Natural killer cell (primary cell): ENCODE measurements around the gene JUN. TPM values are rescaled to one million over a fixed set of nuclear protein-coding genes. Genes with fewer than 3 reads are reported as not detected.

ENCODE experiments used
- ATAC-seq, 3 donors: fragments of 150-1000 bp in 2 of 3; fragments of 200-7000 bp in 1 of 3; cut with Tn5 transposase; 1 replicate in 1 of 3; 2 replicates in 2 of 3; pipeline ENCODE4 v1.10.0; 2021; ENCODE audit warnings: mild to moderate bottlenecking in 2 of 3, moderate library complexity in 2 of 3
- DNase-seq, 2 donors: peaks; one replicate each; pipeline versions ENCODE4 v3.0.0 to v3.0.0-alpha.2; 2013 to 2021; ENCODE audit warnings: mixed read lengths in 1 of 2
- H3K27ac ChIP-seq: one replicate; pipeline ENCODE4 v1.5.1; 2013; ENCODE audit warnings: mild to moderate bottlenecking, low read length
- H3K27me3 ChIP-seq: one replicate; pipeline ENCODE4 v1.6.1; 2013; ENCODE audit warnings: low read length; ENCODE audit not compliant: control insufficient read depth, insufficient read depth
- H3K36me3 ChIP-seq: one replicate; pipeline ENCODE4 v1.6.1; 2013; ENCODE audit warnings: low read length; ENCODE audit not compliant: control insufficient read depth, insufficient read depth
- H3K4me1 ChIP-seq: one replicate; pipeline ENCODE4 v1.6.1; 2013; ENCODE audit warnings: low read length; ENCODE audit not compliant: control insufficient read depth, insufficient read depth
- H3K4me3 ChIP-seq: one replicate; pipeline ENCODE4 v1.5.1; 2013; ENCODE audit warnings: low read length
- H3K9me3 ChIP-seq: one replicate; pipeline ENCODE4 v1.6.1; 2013; ENCODE audit warnings: low read length; ENCODE audit not compliant: control insufficient read depth, insufficient read depth
- H3K27ac Mint-ChIP-seq, 2 donors: one replicate each; pipeline ENCODE4 v1.8.0; 2022; ENCODE audit warnings: mild to moderate bottlenecking in 2 of 2, mixed read lengths in 2 of 2, moderate library complexity in 1 of 2
- H3K27me3 Mint-ChIP-seq, 2 donors: one replicate each; pipeline ENCODE4 v1.8.0; 2022; ENCODE audit warnings: low read depth in 2 of 2, mixed read lengths in 2 of 2
- H3K36me3 Mint-ChIP-seq: one replicate; pipeline ENCODE4 v1.8.0; 2022; ENCODE audit warnings: mixed read lengths
- H3K4me1 Mint-ChIP-seq, 2 donors: one replicate each; pipeline ENCODE4 v1.8.0; 2022; ENCODE audit warnings: mixed read lengths in 2 of 2
- H3K4me3 Mint-ChIP-seq: one replicate; pipeline ENCODE4 v1.8.0; 2022; ENCODE audit warnings: mild to moderate bottlenecking, moderate library complexity, mixed read lengths
- H3K9me3 Mint-ChIP-seq, 2 donors: one replicate each; pipeline ENCODE4 v1.8.0; 2022; ENCODE audit warnings: mixed read lengths in 2 of 2
- CTCF ChIP-seq: fragments of 200-600 bp; IDR thresholded peaks from one replicate; pipeline ENCODE4 v1.8.0; 2022; ENCODE audit warnings: antibody characterized with exemption
- WGBS: methylation state at CpG from one replicate; pipeline ENCODE4 v1.1.7; 2013; ENCODE audit warnings: missing lambda C conversion rate; ENCODE audit not compliant: insufficient coverage; 5-methylcytosine and 5-hydroxymethylcytosine counted together
- intact Hi-C: fragments of 100-400 bp; cut with micrococcal nuclease; formaldehyde crosslinking; loops from one replicate; pipeline ENCODE4 v1.14.2; 2022
- total RNA-seq, 4 donors: library from RNA; stranded (reverse); fragments of 120-200 nt in 1 of 4; gene quantifications; one replicate each; pipeline versions ENCODE4 v1.2.3 to v1.2.4, GENCODE V29; 2013 to 2022

Gene JUN
- total RNA-seq, 3 donors from 2014 or later (not counting 1 experiment from before 2014, with no cell fraction given): 1,209 to 1,942 (median 1,808) TPM

GRCh38 chr1:58812926-58813325 is 29.1 kb upstream of the JUN start:
- H3K9me3 Mint-ChIP-seq: no peaks in the 10 kb centered on the region
- H3K27ac Mint-ChIP-seq: peak overlapping the region; percentile 65 to 76
- H3K4me3 Mint-ChIP-seq: peak overlapping the region; percentile 56
- Histone ChIP-seq H3K4me3 (no peak overlapping the region), H3K36me3 (no peaks in the 10 kb centered on the region), H3K27ac (peak overlapping the region; percentile 59), H3K27me3 (no peaks in the 10 kb centered on the region), H3K9me3 (no peaks in the 10 kb centered on the region), H3K4me1 (peaks cover 47% of the 10 kb centered on the region)
- H3K4me1 Mint-ChIP-seq: peaks cover 50 to 63% of the 10 kb centered on the region in 2 donors
- ATAC-seq: peak; percentile 61 to 77 (median 74)
- TF ChIP-seq CTCF: no peak
- no peaks in the 10 kb centered on the region for H3K27me3 Mint-ChIP-seq
- peak; percentile 34 to 88 for DNase-seq
- intact Hi-C loops: loop anchor here (1.0 to 10.0 kb wide), 4 partner anchors 29 to 482 kb away; partner anchors contain the start of genes FGGY and JUN
- H3K36me3 Mint-ChIP-seq: no peaks in the 10 kb centered on the region
- WGBS: 29% methylated on average over 3 of the region's 4 CpGs

GRCh38 chr1:58812468-58812867 is 28.6 kb upstream of the JUN start:
- peak overlapping the region; percentile 56 for H3K4me3 Mint-ChIP-seq

DNA sequence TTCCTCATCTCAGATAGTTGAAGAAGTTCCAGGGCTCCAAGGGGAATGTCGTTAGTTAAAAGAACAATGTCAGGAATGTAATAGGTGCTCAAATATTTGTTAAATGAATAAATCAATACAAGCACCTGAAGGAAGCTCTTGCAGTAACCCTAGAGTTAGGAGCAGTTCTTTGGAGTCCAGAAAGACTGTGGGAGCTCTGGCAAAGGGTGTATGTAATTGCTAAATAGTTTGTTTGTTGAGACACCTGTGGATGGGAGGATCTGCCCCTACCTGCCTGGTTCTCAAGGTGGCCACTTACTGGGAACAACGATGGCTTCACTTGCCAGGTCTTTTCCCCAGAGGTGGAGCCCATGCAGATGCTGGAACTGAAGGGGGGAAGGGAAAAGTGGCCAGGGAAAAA is 27.5 kb upstream of the JUN start:
- peaks cover 42 to 54% of the 10 kb centered on the region in 2 donors for H3K4me1 Mint-ChIP-seq

More at GRCh38 chr1:58812468-58812867, 28.6 kb upstream of the JUN start:
- intact Hi-C loops: loop anchor here (10.0 kb wide), 3 partner anchors 72 to 482 kb away; partner anchors contain the start of gene FGGY
- no peak for ATAC-seq
- H3K4me1 Mint-ChIP-seq: peaks cover 50 to 63% of the 10 kb centered on the region in 2 donors
- H3K27me3 ChIP-seq: no peaks in the 10 kb centered on the region
- no peak for DNase-seq
- H3K27ac Mint-ChIP-seq: peak overlapping the region; percentile 65 to 76
- no peaks in the 10 kb centered on the region for H3K36me3 ChIP-seq
- peak overlapping the region; percentile 49 for H3K27ac ChIP-seq
- no peaks in the 10 kb centered on the region for H3K36me3 Mint-ChIP-seq
- no peak overlapping the region for H3K4me3 ChIP-seq
- TF ChIP-seq CTCF: no peak
- WGBS: 82% methylated on average over 2 of the region's 3 CpGs
- no peaks in the 10 kb centered on the region for H3K9me3 ChIP-seq
- H3K9me3 Mint-ChIP-seq: no peaks in the 10 kb centered on the region
- peaks cover 47% of the 10 kb centered on the region for H3K4me1 ChIP-seq
- no peaks in the 10 kb centered on the region for H3K27me3 Mint-ChIP-seq

More for the DNA sequence above, 27.5 kb upstream of the JUN start:
- no peak for TF ChIP-seq CTCF
- peaks cover 37% of the 10 kb centered on the region for H3K4me1 ChIP-seq
- H3K9me3 Mint-ChIP-seq: no peaks in the 10 kb centered on the region
- H3K36me3 ChIP-seq: no peaks in the 10 kb centered on the region
- no peak overlapping the region for H3K27ac ChIP-seq
- ATAC-seq (no peak), DNase-seq (no peak)
- no peaks in the 10 kb centered on the region for H3K27me3 ChIP-seq
- no peaks in the 10 kb centered on the region for H3K9me3 ChIP-seq
- WGBS: 88% methylated on average over 2 of the region's 2 CpGs
- no peaks in the 10 kb centered on the region for H3K27me3 Mint-ChIP-seq
- intact Hi-C loops: loop anchor here (10.0 kb wide), 3 partner anchors 73 to 483 kb away; partner anchors contain the start of gene FGGY
- no peak overlapping the region for H3K4me3 ChIP-seq
- H3K4me3 Mint-ChIP-seq: no peak overlapping the region
- H3K36me3 Mint-ChIP-seq: no peaks in the 10 kb centered on the region
- peak overlapping the region; percentile 65 to 76 for H3K27ac Mint-ChIP-seq
